Stomach smooth muscle (tissue), 2 donors: Measurements from ENCODE around the gene URAD.
A peak's percentile ranks its signal among the peaks of the same experiment; 100 is the strongest.

Experiments
- H3K27ac ChIP-seq: one replicate; pipeline ENCODE4 v1.7.0; 2013; ENCODE audit warnings: mild to moderate bottlenecking, low read length, inconsistent platforms
- H3K27me3 ChIP-seq, 2 donors: one replicate each; pipeline ENCODE4 v1.7.0; 2013; ENCODE audit warnings: low read length in 2 of 2; ENCODE audit not compliant: insufficient read depth in 2 of 2, control insufficient read depth in 1 of 2
- H3K36me3 ChIP-seq, 2 donors: one replicate each; pipeline ENCODE4 v1.7.0; 2013; ENCODE audit warnings: low read length in 2 of 2; ENCODE audit not compliant: control insufficient read depth in 2 of 2, insufficient read depth in 2 of 2
- H3K4me1 ChIP-seq: one replicate; pipeline ENCODE4 v1.7.0; 2013; ENCODE audit warnings: low read length; ENCODE audit not compliant: control insufficient read depth, insufficient read depth
- H3K4me3 ChIP-seq, 2 donors: one replicate each; pipeline ENCODE4 v1.7.0; 2013; ENCODE audit warnings: low read length in 2 of 2
- H3K9ac ChIP-seq, 2 donors: one replicate each; pipeline ENCODE4 v1.7.0; 2013; ENCODE audit warnings: low read length in 2 of 2, mild to moderate bottlenecking in 1 of 2
- H3K9me3 ChIP-seq, 2 donors: one replicate each; pipeline ENCODE4 v1.7.0; 2013; ENCODE audit warnings: low read length in 2 of 2; ENCODE audit not compliant: control insufficient read depth in 2 of 2
- donor health status: healthy.
- donor health status: Pancreatic carcinoma.

The URAD gene

DNA sequence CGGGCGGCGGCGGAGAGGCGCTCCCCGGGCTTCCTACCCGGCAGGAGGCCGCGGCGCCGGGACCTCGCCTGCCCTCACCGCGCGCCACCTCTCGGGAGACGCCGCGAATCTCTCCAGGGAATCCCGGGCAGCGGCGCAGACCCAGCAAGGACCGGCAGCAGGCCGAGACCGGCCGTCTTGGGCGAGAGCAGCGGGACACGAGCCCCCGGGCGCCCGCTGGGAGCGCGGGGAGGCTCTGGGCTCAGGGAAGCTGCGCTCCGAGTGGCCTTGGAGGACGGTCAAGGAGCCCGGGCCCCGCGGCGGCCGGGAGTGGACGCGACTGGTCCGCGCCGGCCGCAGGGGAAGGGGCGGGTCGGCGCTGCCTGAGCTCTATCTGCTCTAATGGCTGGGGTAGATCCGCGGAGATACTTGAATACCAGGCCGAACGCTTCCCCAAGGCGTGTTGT, 34.1 kb downstream of the URAD start:
- H3K4me1 ChIP-seq, result peaks cover 10% of the 10 kb centered on the region
- H3K27ac ChIP-seq, result no peak overlapping the region
- H3K4me3 ChIP-seq, result peak overlapping the region; percentile 35 to 64
- H3K36me3 ChIP-seq, result no peaks in the 10 kb centered on the region
- no peaks in the 10 kb centered on the region for H3K9me3 ChIP-seq
- H3K27me3 ChIP-seq, result peaks cover 36 to 62% of the 10 kb centered on the region in 2 donors
- H3K9ac ChIP-seq, result no peak overlapping the region

DNA sequence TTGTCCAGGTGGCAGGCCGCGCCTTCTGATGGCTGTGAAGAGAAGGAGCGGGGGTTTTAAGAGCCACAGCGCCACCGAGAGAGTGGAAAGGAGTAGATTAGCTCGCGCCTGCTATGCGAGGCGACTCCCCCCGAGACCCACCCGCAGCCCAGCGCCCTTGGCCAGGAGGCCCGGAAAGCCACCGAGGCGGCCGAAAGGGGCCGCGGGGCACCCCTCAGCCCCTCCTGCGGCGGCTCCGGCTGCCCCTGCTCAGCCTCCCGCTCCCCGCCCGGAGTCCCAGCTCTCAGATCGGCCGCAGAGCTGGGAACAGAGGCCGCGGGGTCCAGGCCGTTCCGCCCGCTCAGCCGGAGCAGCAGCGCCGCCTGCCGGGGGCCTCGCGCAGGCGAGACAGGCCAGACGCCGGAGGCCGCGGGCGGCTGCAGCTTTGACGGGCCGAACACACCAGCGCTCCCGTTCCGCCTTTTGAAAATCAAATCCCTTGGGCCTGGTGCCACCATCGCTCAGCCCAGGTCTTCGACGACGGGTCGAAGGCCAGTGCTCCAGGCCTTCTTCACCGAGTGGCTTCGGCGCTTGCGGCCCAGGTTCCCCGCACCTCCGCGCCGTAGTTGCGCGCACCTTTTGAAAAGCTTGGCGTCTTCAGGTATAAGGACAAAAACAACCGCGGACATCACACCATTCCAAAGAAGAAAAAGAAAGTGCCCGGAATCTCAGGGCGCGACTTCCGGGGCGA, 34.7 kb downstream of the URAD start:
- H3K4me3 ChIP-seq, result peak overlapping the region; percentile 35 to 64
- no peaks in the 10 kb centered on the region for H3K36me3 ChIP-seq
- no peaks in the 10 kb centered on the region for H3K9me3 ChIP-seq
- peaks cover 9% of the 10 kb centered on the region for H3K4me1 ChIP-seq
- peak overlapping the region in 1 of 2 donors; percentile 13 for H3K9ac ChIP-seq
- H3K27me3 ChIP-seq, result peaks cover 31 to 56% of the 10 kb centered on the region in 2 donors
- no peak overlapping the region for H3K27ac ChIP-seq

DNA sequence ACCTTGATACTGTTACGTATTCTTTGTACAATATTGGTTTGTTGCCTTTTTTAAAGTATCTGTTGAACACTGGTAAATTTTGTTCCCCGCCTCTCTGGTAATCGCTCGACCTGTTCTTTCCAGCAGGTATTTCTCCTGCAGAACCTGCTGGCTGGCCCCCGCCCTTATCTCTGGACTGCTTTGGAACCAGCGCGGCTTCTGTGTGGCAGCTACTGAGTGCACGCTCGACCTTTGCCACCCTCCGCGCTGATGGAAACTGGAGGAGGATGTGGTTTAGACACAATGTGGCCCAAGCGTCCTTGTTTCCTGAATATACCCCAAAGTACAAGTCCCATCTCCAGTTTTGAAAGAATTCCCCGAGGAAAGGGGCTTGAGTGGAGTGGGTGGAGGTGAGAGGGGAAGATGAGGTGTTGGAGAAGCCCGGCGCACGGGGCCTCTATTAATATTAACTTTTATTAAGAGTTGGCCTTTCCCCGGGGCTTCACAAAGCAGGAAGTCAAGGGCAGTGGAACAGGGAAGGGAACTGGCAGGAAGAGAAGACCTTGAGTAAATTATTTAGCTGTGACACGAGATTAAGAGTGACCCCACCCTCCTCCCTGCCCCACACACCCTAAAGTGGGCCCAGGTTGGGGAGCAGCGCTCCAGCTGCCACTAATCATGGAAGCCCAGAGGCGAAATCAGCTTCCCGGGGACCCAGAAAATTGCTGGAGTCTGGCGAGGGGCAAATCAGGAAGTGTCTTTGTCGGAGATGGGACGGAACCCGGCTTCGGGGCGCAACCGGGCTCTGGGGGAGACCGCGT, 35.4 kb downstream of the URAD start:
- H3K4me3 ChIP-seq, result peak overlapping the region in 1 of 2 donors; percentile 64
- peaks cover 0 to 2% of the 10 kb centered on the region in 2 donors for H3K9me3 ChIP-seq
- H3K4me1 ChIP-seq, result peaks cover 9% of the 10 kb centered on the region
- H3K27me3 ChIP-seq, result peaks cover 28 to 48% of the 10 kb centered on the region in 2 donors
- H3K36me3 ChIP-seq, result no peaks in the 10 kb centered on the region
- no peak overlapping the region for H3K9ac ChIP-seq
- H3K27ac ChIP-seq, result no peak overlapping the region

DNA sequence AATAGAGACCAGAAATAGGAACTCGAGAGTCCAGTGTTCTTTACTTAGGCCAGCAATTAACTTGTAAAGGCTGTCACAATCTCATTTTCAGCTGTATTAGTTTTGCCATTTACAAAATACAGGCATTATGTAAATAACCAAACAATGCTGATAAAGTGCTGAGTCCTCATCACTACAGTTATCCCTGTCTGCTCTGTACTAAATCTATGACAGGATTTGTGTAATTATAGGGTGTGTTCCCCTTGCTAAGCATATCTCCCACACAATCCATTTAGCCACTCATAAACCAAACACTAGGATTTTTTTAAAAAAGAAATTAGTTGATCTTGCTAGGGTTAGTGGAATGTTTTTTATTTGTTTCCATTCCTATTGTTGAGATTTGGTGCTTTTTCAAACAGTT, 45.5 kb downstream of the URAD start:
- no peak overlapping the region for H3K9ac ChIP-seq
- no peaks in the 10 kb centered on the region for H3K4me1 ChIP-seq
- H3K27ac ChIP-seq, result no peak overlapping the region
- no peaks in the 10 kb centered on the region for H3K36me3 ChIP-seq
- no peak overlapping the region for H3K4me3 ChIP-seq
- peaks cover 4 to 5% of the 10 kb centered on the region in 2 donors for H3K27me3 ChIP-seq
- H3K9me3 ChIP-seq, result peaks cover 0 to 7% of the 10 kb centered on the region in 2 donors

DNA sequence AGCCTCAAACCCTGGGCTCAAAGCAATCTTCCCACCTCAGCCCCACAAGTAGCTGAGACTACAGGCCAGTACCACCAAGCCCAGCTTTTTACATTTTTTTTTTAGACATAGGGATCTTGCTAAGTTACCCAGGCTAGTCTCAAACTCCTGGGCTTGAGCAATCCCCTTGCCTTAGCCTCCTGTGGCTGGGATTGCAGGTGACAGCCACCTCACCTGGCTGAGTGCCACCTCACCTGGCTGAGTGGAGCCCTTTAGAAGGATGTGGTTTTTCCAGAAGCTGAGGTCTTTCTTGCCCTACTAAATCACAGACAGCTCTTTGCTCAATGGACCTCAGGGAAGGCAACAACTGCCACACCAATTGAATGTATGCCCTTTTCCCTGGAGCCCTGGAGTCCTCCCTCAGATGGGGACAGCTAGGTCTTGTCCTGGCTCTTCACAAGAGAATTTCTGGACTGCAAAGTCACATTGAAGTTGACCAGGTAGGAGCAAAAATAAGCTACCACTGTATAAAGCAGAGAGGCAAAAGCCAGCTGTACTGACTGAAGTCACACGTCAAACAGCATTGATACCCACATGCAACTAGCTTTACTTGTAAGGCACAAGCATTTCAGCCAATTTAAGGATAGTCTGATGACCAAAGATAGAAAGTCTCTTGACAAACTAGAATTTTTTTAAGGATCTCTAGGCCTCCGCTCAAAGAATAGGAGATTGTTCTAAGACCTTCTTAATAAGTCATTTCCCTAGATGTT, 54.7 kb downstream of the URAD start:
- H3K9ac ChIP-seq, result no peak overlapping the region
- no peaks in the 10 kb centered on the region for H3K9me3 ChIP-seq
- no peak overlapping the region for H3K27ac ChIP-seq
- H3K36me3 ChIP-seq, result no peaks in the 10 kb centered on the region
- H3K4me1 ChIP-seq, result no peaks in the 10 kb centered on the region
- no peak overlapping the region for H3K4me3 ChIP-seq
- peaks cover 23 to 26% of the 10 kb centered on the region in 2 donors for H3K27me3 ChIP-seq

DNA sequence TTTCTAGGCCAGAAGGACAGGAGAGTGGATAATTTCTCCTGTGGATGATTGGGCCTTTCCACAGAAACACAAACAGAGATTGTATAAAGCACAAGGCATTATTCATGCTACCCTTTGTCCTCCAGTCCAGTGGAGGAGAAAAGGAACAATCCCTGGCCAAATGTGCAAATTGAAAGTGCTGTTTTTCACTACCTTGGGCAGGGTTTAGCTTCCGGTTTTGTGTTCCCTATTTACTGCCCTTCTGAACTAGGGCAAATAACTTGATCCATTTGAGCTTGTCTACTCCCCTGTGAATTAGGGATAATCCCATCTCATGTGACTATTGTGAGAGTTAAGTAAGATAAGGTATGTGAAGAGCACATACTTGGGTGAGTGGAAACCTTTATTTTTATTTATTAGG, 55.4 kb downstream of the URAD start:
- no peaks in the 10 kb centered on the region for H3K36me3 ChIP-seq
- no peak overlapping the region for H3K4me3 ChIP-seq
- peaks cover 30% of the 10 kb centered on the region in 2 donors for H3K27me3 ChIP-seq

DNA sequence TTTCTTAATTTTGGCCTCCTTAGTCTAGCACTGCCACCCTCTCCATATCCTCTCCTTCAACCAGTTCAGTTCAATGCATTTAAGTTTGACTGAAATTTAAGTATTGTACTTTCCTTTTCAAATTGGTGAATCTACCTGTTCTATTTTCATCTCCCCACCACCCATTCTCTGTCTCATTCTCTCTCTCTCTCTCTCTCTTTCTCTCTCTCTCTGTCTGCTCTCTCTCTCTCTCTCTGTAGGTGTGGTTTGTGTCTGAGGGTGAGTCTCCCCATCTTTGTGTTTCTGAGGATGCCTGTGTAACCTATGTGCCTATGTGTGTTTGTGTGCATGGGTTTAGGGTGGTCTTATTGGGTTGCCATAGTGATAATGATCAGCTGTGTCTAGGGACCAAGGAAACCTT, 58.6 kb downstream of the URAD start:
- no peak overlapping the region for H3K4me3 ChIP-seq
- no peaks in the 10 kb centered on the region for H3K9me3 ChIP-seq
- H3K36me3 ChIP-seq, result no peaks in the 10 kb centered on the region
- peaks cover 54 to 58% of the 10 kb centered on the region in 2 donors for H3K27me3 ChIP-seq
- H3K9ac ChIP-seq, result no peak overlapping the region
- peaks cover 3% of the 10 kb centered on the region for H3K4me1 ChIP-seq
- H3K27ac ChIP-seq, result no peak overlapping the region

More for the DNA sequence above, 55.4 kb downstream of the URAD start:
- Histone ChIP-seq H3K4me1 (no peaks in the 10 kb centered on the region), H3K27ac (no peak overlapping the region), H3K9me3 (no peaks in the 10 kb centered on the region), H3K9ac (no peak overlapping the region)

DNA sequence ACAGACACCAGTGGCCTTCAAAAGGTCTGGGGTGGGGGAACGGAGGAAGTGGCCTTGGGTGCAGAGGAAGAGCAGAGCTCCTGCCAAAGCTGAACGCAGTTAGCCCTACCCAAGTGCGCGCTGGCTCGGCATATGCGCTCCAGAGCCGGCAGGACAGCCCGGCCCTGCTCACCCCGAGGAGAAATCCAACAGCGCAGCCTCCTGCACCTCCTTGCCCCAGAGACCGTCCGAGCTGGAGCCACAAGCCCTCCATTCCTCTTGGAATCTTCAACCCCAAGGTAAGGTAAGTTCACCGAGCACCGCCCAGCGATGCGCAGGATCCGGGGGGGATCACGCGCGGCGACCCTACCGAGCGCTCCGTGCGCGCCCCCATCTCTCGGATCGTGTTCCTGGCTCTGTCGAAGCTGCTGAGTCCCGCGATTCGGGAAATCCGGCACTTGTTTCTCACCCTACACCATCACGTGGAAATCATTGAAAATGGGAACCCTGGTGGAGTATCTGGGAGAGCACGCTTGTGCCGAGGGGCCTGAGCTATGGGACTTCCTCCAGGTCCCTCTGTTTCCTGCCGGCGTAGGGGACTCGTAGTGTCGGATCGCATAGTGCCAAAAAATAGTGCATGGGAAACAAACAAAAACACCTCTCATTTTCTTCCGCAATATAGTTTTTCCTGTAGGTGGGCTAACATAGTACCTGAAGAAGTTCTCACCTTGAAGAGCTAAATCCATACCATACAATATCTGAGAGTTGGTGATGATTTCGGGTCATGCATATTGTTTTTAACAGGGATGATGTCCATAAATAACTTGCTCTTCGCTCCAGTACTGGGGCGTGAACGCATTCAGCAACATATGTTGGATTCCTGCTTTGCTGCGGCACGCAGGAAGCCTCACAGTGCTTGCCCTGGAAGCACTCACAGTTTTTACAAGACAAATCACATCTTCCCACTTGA, 59.4 kb downstream of the URAD start:
- H3K27me3 ChIP-seq, result peaks cover 55 to 64% of the 10 kb centered on the region in 2 donors
- H3K9me3 ChIP-seq, result no peaks in the 10 kb centered on the region
- H3K9ac ChIP-seq, result no peak overlapping the region

DNA sequence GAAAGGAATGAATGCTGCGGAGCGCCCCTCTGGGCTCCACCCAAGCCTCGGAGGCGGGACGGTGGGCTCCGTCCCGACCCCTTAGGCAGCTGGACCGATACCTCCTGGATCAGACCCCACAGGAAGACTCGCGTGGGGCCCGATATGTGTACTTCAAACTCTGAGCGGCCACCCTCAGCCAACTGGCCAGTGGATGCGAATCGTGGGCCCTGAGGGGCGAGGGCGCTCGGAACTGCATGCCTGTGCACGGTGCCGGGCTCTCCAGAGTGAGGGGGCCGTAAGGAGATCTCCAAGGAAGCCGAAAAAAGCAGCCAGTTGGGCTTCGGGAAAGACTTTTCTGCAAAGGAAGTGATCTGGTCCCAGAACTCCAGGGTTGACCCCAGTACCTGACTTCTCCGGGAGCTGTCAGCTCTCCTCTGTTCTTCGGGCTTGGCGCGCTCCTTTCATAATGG, 60.1 kb downstream of the URAD start:
- H3K36me3 ChIP-seq, result no peaks in the 10 kb centered on the region
- H3K9me3 ChIP-seq, result no peaks in the 10 kb centered on the region
- H3K9ac ChIP-seq, result no peak overlapping the region
- H3K4me1 ChIP-seq, result peaks cover 7% of the 10 kb centered on the region
- H3K4me3 ChIP-seq, result no peak overlapping the region
- no peak overlapping the region for H3K27ac ChIP-seq
- H3K27me3 ChIP-seq, result peaks cover 57 to 67% of the 10 kb centered on the region in 2 donors

More for the DNA sequence above, 59.4 kb downstream of the URAD start:
- no peak overlapping the region for H3K27ac ChIP-seq
- peaks cover 6% of the 10 kb centered on the region for H3K4me1 ChIP-seq
- H3K4me3 ChIP-seq, result no peak overlapping the region
- H3K36me3 ChIP-seq, result no peaks in the 10 kb centered on the region
